HepG2 (cell line): Measurements from ENCODE around the gene LRRC51. TPM values are rescaled to one million over a fixed set of nuclear protein-coding genes. Genes with fewer than 3 reads are reported as not detected.

Experiments
- ATAC-seq: fragments of 200-7000 bp; cut with Tn5 transposase; 3 replicates; pipeline ENCODE4 v1.9.1; 2020; ENCODE audit warnings: mild to moderate bottlenecking, moderate library complexity
- BruUV-seq: library from RNA; stranded (reverse); fragments of 400-500 nt; replicated peaks from 2 replicates; lab custom pipeline; 2021; lab: Mats Ljungman, UMichigan
- CTCF ChIA-PET: fragments of 300-600 bp; formaldehyde crosslinking; extraction: SDS; loops from one replicate; lab custom pipeline; 2021; ENCODE audit warnings: low total read pairs, inconsistent platforms, low intra/inter-chr PET ratio; lab: Yijun Ruan, JAX
- POLR2A ChIA-PET: fragments of 350-600 bp; sonication (Branson Sonifier 250); formaldehyde crosslinking; loops from one replicate; lab custom pipeline; 2020; ENCODE audit warnings: antibody characterized with exemption, inconsistent platforms; lab: Yijun Ruan, JAX
- DNase-seq: peaks from one replicate; pipeline ENCODE4 v3.0.0-alpha.2; 2015; ENCODE audit warnings: low spot score
- FAIRE-seq: peaks from 3 replicates; lab custom pipeline; 2011; peaks lifted over from hg19 to GRCh38; lab: Jason Lieb, UNC
- H2AFZ ChIP-seq: one replicate; pipeline ENCODE4 v1.6.1; 2011; ENCODE audit warnings: low read length, inconsistent platforms
- H3K27ac ChIP-seq: fragments of 300-600 bp; 3 replicates; pipeline ENCODE4 v1.8.0; 2011; ENCODE audit warnings: mixed run types, mild to moderate bottlenecking, mixed read lengths, low read length, inconsistent platforms; ENCODE audit not compliant: insufficient read depth; ENCODE audit errors: extremely low read length
- H3K27me3 ChIP-seq, 2 experiments: fragments of 200-600 bp in 1 of 2; 2 replicates in 1 of 2; 3 replicates in 1 of 2; pipeline versions ENCODE4 v1.6.0 to v1.8.0; 2011; ENCODE audit warnings: low read length in 2 of 2, mild to moderate bottlenecking in 2 of 2, moderate library complexity in 2 of 2, inconsistent platforms in 1 of 2; ENCODE audit not compliant: insufficient read depth in 2 of 2, control insufficient read depth in 1 of 2
- H3K36me3 ChIP-seq, 2 experiments: fragments of 200-600 bp in 1 of 2; replicated peaks in 1 of 2; 2 replicates in 1 of 2; 3 replicates in 1 of 2; pipeline versions ENCODE4 v1.5.1 to v1.8.0; 2011; ENCODE audit warnings: low read length in 2 of 2, inconsistent platforms in 1 of 2; ENCODE audit not compliant: insufficient read depth in 2 of 2, control insufficient read depth in 1 of 2
- H3K4me1 ChIP-seq: 2 replicates; pipeline ENCODE4 v1.5.1; 2012; ENCODE audit warnings: low read length, inconsistent platforms; ENCODE audit not compliant: insufficient read depth
- H3K4me2 ChIP-seq: 2 replicates; pipeline ENCODE4 v1.6.0; 2011; ENCODE audit warnings: low read depth, low read length, inconsistent platforms
- H3K4me3 ChIP-seq, 3 experiments: fragments of 200-600 bp in 1 of 3; sonication (generic), shearing (Covaris generic) in 1 of 3; replicated peaks in 1 of 3; 2 replicates each; pipeline ENCODE4 v1.5.1; 2011 to 2016; ENCODE audit warnings: low read length in 3 of 3, inconsistent platforms in 2 of 3, low read depth in 2 of 3, mild to moderate bottlenecking in 2 of 3, control low read depth in 1 of 3, mixed read lengths in 1 of 3; ENCODE audit not compliant: insufficient read depth in 1 of 3
- H3K79me2 ChIP-seq: one replicate; pipeline ENCODE4 v1.6.1; 2011; ENCODE audit warnings: low read length, inconsistent platforms; ENCODE audit not compliant: insufficient read depth
- H3K9ac ChIP-seq: 2 replicates; pipeline ENCODE4 v1.6.0; 2011; ENCODE audit warnings: mild to moderate bottlenecking, low read depth, low read length, inconsistent platforms; ENCODE audit not compliant: insufficient read depth
- H3K9me3 ChIP-seq: 2 replicates; pipeline ENCODE4 v1.5.1; 2012; ENCODE audit warnings: mild to moderate bottlenecking, low read length
- H4K20me1 ChIP-seq: 2 replicates; pipeline ENCODE4 v1.6.0; 2011; ENCODE audit warnings: inconsistent platforms, mild to moderate bottlenecking, low read length, moderate library complexity; ENCODE audit not compliant: insufficient read depth
- AGO2 ChIP-seq: fragments of 200-400 bp; formaldehyde crosslinking; optimal IDR thresholded peaks from 2 replicates; pipeline ENCODE3; 2017; ENCODE audit warnings: mild to moderate bottlenecking, low read depth, low read length, moderate library complexity
- CBX2 ChIP-seq, 2 experiments: fragments of 200-600 bp in 1 of 2; sonication (generic); formaldehyde crosslinking in 1 of 2; IDR thresholded peaks; 2 replicates each; pipeline versions ENCODE4 v1.7.0 to v1.8.1; 2018 to 2022; ENCODE audit warnings: low read depth in 2 of 2, low read length in 1 of 2, mild to moderate bottlenecking in 1 of 2, missing genetic modification reagents in 1 of 2
- FOXO4 ChIP-seq: sonication (generic); formaldehyde crosslinking; conservative IDR thresholded peaks from 2 replicates; pipeline ENCODE4 v1.8.1; 2023; ENCODE audit warnings: missing genetic modification reagents
- HOXA9 ChIP-seq: sonication (generic); formaldehyde crosslinking; IDR thresholded peaks from 2 replicates; pipeline ENCODE4 v1.8.1; 2022; ENCODE audit warnings: missing genetic modification reagents, mild to moderate bottlenecking, moderate library complexity, borderline replicate concordance
- NCOA5 ChIP-seq: sonication (generic); formaldehyde crosslinking; IDR thresholded peaks from 2 replicates; pipeline ENCODE4 v1.4.0; 2020; ENCODE audit warnings: missing genetic modification reagents
- NFIC ChIP-seq: IDR thresholded peaks from 2 replicates; pipeline ENCODE4 v1.6.1; 2012; ENCODE audit warnings: mild to moderate bottlenecking, low read length, inconsistent platforms
- RBM22 ChIP-seq: fragments of 200-400 bp; formaldehyde crosslinking; optimal IDR thresholded peaks from 2 replicates; pipeline ENCODE3; 2017; ENCODE audit warnings: mild to moderate bottlenecking, low read length, moderate library complexity
- SATB2 ChIP-seq: sonication (generic); formaldehyde crosslinking; IDR thresholded peaks from 2 replicates; pipeline ENCODE4 v1.5.0; 2020; ENCODE audit warnings: missing genetic modification reagents
- ZBTB21 ChIP-seq: sonication (generic); formaldehyde crosslinking; IDR thresholded peaks from 2 replicates; pipeline ENCODE4 v1.4.0; 2020; ENCODE audit warnings: missing genetic modification reagents
- ZNF318 ChIP-seq: sonication (generic); formaldehyde crosslinking; IDR thresholded peaks from 2 replicates; pipeline ENCODE4 v1.4.0; 2020; ENCODE audit warnings: mild to moderate bottlenecking, missing genetic modification reagents
- ZNF343 ChIP-seq: sonication (generic); formaldehyde crosslinking; IDR thresholded peaks from 2 replicates; pipeline ENCODE4 v1.4.0; 2020; ENCODE audit warnings: mild to moderate bottlenecking, missing genetic modification reagents
- ZNF446 ChIP-seq: sonication (generic); formaldehyde crosslinking; IDR thresholded peaks from 2 replicates; pipeline ENCODE4 v1.5.0; 2020; ENCODE audit warnings: mild to moderate bottlenecking, missing genetic modification reagents
- ZNF512 ChIP-seq: sonication (generic); formaldehyde crosslinking; IDR thresholded peaks from 2 replicates; pipeline ENCODE4 v1.4.0; 2020; ENCODE audit warnings: mild to moderate bottlenecking, missing genetic modification reagents
- ZNF546 ChIP-seq: sonication (generic); formaldehyde crosslinking; conservative IDR thresholded peaks from 2 replicates; pipeline ENCODE4 v1.8.1; 2023; ENCODE audit warnings: mild to moderate bottlenecking, missing genetic modification reagents
- WGBS: methylation state at CpG from one replicate; pipeline ENCODE4 v1.1.6; 2017; ENCODE audit warnings: low lambda C conversion rate; 5-methylcytosine and 5-hydroxymethylcytosine counted together
- in situ Hi-C: cut with HindIII; loops from 2 replicates; pipeline ENCODE4 v1.10.0; 2017; ENCODE audit warnings: low pct_unique_long_range_greater_than_20kb; ENCODE audit not compliant: extremely low pct_ligation_motif_present
- intact Hi-C: fragments of 100-400 bp; cut with micrococcal nuclease; formaldehyde crosslinking; loops from one replicate; pipeline ENCODE4 v1.10.0; 2022; ENCODE audit not compliant: unreplicated experiment
- polyA plus RNA-seq, 8 experiments: library from polyadenylated mRNA; depleted of rRNA in 3 of 8; stranded (reverse) in 7 of 8; unstranded in 1 of 8; fragments of >200 nt; fragmentation: Illumina TruSeq in 4 of 8; extraction: Trizol in 4 of 8; gene quantifications; 2 replicates each; pipeline versions ENCODE4 v1.2.1 to v1.2.3, GENCODE V29; 2011 to 2016; ENCODE audit warnings: low read depth in 4 of 8, missing spikeins in 1 of 8, mixed read lengths in 1 of 8; ENCODE audit not compliant: insufficient read depth in 1 of 8
- total RNA-seq, 5 experiments: library from RNA; depleted of rRNA; stranded (reverse); fragments of >200 nt; fragmentation: Illumina TruSeq; extraction: Trizol; gene quantifications; 2 replicates each; pipeline ENCODE4 v1.2.3, GENCODE V29; 2016; ENCODE audit warnings: low read depth in 1 of 5

The LRRC51 gene
- total and polyA plus RNA-seq, 2 of the 13 experiments (the other 11 are each of a cell fraction or from before 2014, with no cell fraction given): 5.3 to 6.0 TPM

GRCh38 chr11:72124046-72124445, 43.4 kb downstream of the LRRC51 start:
- Histone ChIP-seq H2AFZ (no peak overlapping the region), H3K4me1 (no peaks in the 10 kb centered on the region), H3K79me2 (no peaks in the 10 kb centered on the region), H3K36me3 (no peaks in the 10 kb centered on the region), H3K9ac (no peak overlapping the region), H3K27ac (no peak overlapping the region), H3K27me3 (peaks cover 1 to 3% of the 10 kb centered on the region in 2 experiments; a peak in 3 of 5 replicates), H3K4me2 (no peak overlapping the region), H3K9me3 (peaks cover 15% of the 10 kb centered on the region), H3K4me3 (no peak overlapping the region), H4K20me1 (no peaks in the 10 kb centered on the region)
- in situ Hi-C loops (no loop called here), intact Hi-C loops (no loop called here)
- POLR2A ChIA-PET: interaction anchor here (2.0 kb wide), 1 partner anchor 11 kb away, joined by 6 read pairs; the partner anchor contains the start of gene ANAPC15
- whole genome bisulfite sequencing: 10% methylated on average over 4 of the region's 6 CpGs
- CTCF ChIA-PET: no interaction called here
- DNase-seq (no peak), ATAC-seq (no peak), FAIRE-seq (no peak)
- no TSS peak for BruUV-seq
- TF ChIP-seq ZNF343 (no peak), ZNF318 (no peak), NCOA5 (CRISPR knock-in tag) (no peak), HOXA9 (CRISPR knock-in tag) (no peak), SATB2 (CRISPR knock-in tag) (no peak), ZNF512 (CRISPR knock-in tag) (no peak), RBM22 (no peak), ZNF446 (no peak), NFIC (no peak), ZBTB21 (CRISPR knock-in tag) (no peak), ZNF546 (no peak), FOXO4 (CRISPR knock-in tag) (no peak), AGO2 (no peak), CBX2 (IDR thresholded peaks at IDR 0.05; ENCODE audit: low read depth, low read length) (no peak), CBX2 (CRISPR knock-in tag; IDR thresholded peaks at IDR 0.05; ENCODE audit: low read depth) (no peak)
